GM21723 (cell line): ENCODE data around the gene CKS1B.

ENCODE experiments used
- ATAC-seq: cut with Tn5 transposase; IDR thresholded peaks from one replicate; pipeline ENCODE4 v1.9.1; 2021; ENCODE audit warnings: mild to moderate bottlenecking, moderate library complexity; ENCODE audit not compliant: unreplicated experiment

The CKS1B gene

GRCh38 chr1:155000411-155000725 lies 25.9 kb downstream of the CKS1B start:
- ATAC-seq, result no peak

GRCh38 chr1:155000726-155001424 lies 26.4 kb downstream of the CKS1B start:
- peak; percentile 40 for ATAC-seq

GRCh38 chr1:155001425-155001674 lies 26.9 kb downstream of the CKS1B start:
- no peak for ATAC-seq

- peak; percentile 46 for ATAC-seq
Observed at GRCh38 chr1:155001675-155002463, 27.4 kb downstream of the CKS1B start.

GRCh38 chr1:155002464-155003226 lies 28.2 kb downstream of the CKS1B start, which contains the start of gene ZBTB7B:
ZBTB7B (plus strand) TSS chr1:155002802; CDS start chr1:155014661, 11,859 bp downstream.
- ATAC-seq, result peak; percentile 3

- ATAC-seq, result no peak
Observed at GRCh38 chr1:155003227-155003765, 28.8 kb downstream of the CKS1B start.

GRCh38 chr1:155003766-155004351 lies 29.4 kb downstream of the CKS1B start:
- ATAC-seq, result no peak

GRCh38 chr1:155004352-155005075 lies 30.0 kb downstream of the CKS1B start:
- no peak for ATAC-seq

GRCh38 chr1:155005076-155006011 lies 30.9 kb downstream of the CKS1B start:
- no peak for ATAC-seq

- ATAC-seq, result no peak
Observed at GRCh38 chr1:155006601-155007101, 32.2 kb downstream of the CKS1B start.

GRCh38 chr1:155007251-155007828 lies 32.9 kb downstream of the CKS1B start:
- no peak for ATAC-seq

- no peak for ATAC-seq
Observed at GRCh38 chr1:155008015-155008941, 33.8 kb downstream of the CKS1B start.

- no peak for ATAC-seq
Observed at GRCh38 chr1:155009221-155009711, 34.8 kb downstream of the CKS1B start.

GRCh38 chr1:155009742-155010141 lies 35.3 kb downstream of the CKS1B start:
- no peak for ATAC-seq

- no peak for ATAC-seq
Observed at GRCh38 chr1:155010211-155010918, 35.9 kb downstream of the CKS1B start.

- no peak for ATAC-seq
Observed at GRCh38 chr1:155011004-155011416, 36.5 kb downstream of the CKS1B start.

- no peak for ATAC-seq
Observed at GRCh38 chr1:155011437-155012025, 37.0 kb downstream of the CKS1B start.
